Neutrophil (primary cell): ENCODE results near the gene SASH1.

Source experiments
- H3K27ac ChIP-seq: fragments of 200-600 bp; sonication (generic); 2 replicates; pipeline ENCODE4 v1.5.1; 2016; ENCODE audit warnings: mild to moderate bottlenecking, moderate library complexity
- H3K27me3 ChIP-seq: fragments of 200-600 bp; sonication (generic); 2 replicates; pipeline ENCODE4 v1.6.0; 2016; ENCODE audit warnings: mild to moderate bottlenecking
- H3K36me3 ChIP-seq: fragments of 200-600 bp; sonication (generic); 2 replicates; pipeline ENCODE4 v1.5.1; 2017
- H3K4me1 ChIP-seq, 2 experiments: fragments of 200-600 bp in 1 of 2; sonication (generic) in 1 of 2; 1 replicate in 1 of 2; 2 replicates in 1 of 2; pipeline versions ENCODE4 v1.5.1 to v1.6.1; 2013 to 2016; ENCODE audit warnings: low read depth in 1 of 2, low read length in 1 of 2, mild to moderate bottlenecking in 1 of 2, moderate library complexity in 1 of 2; ENCODE audit not compliant: control insufficient read depth in 1 of 2, insufficient read depth in 1 of 2
- H3K4me3 ChIP-seq, 2 experiments: fragments of 200-600 bp in 1 of 2; sonication (generic) in 1 of 2; 1 replicate in 1 of 2; 2 replicates in 1 of 2; pipeline ENCODE4 v1.5.1; 2013 to 2016; ENCODE audit warnings: low read depth in 1 of 2, low read length in 1 of 2, mild to moderate bottlenecking in 1 of 2, moderate library complexity in 1 of 2
- H3K9me3 ChIP-seq: fragments of 200-600 bp; sonication (generic); 2 replicates; pipeline ENCODE4 v1.5.1; 2016
- CTCF ChIP-seq: fragments of 200-600 bp; sonication (generic); IDR thresholded peaks from 2 replicates; pipeline ENCODE4 v1.5.1; 2016; ENCODE audit warnings: antibody characterized with exemption

Gene SASH1

GRCh38 chr6:148435386-148435785 is 92.7 kb downstream of the SASH1 start:
- Histone ChIP-seq H3K27me3 (peaks cover 6% of the 10 kb centered on the region), H3K36me3 (no peaks in the 10 kb centered on the region), H3K4me3 (no peak overlapping the region), H3K4me1 (no peaks in the 10 kb centered on the region), H3K9me3 (no peaks in the 10 kb centered on the region), H3K27ac (no peak overlapping the region)
- no peak for TF ChIP-seq CTCF

- Histone ChIP-seq H3K36me3 (no peaks in the 10 kb centered on the region), H3K9me3 (no peaks in the 10 kb centered on the region), H3K27ac (no peak overlapping the region), H3K27me3 (peaks cover 12% of the 10 kb centered on the region), H3K4me3 (no peak overlapping the region), H3K4me1 (no peaks in the 10 kb centered on the region)
- TF ChIP-seq CTCF = no peak
Measured at GRCh38 chr6:148436466-148436865, 93.8 kb downstream of the SASH1 start.

- H3K27ac ChIP-seq = no peak overlapping the region
- H3K9me3 ChIP-seq = no peaks in the 10 kb centered on the region
- H3K4me1 ChIP-seq = no peaks in the 10 kb centered on the region
- H3K27me3 ChIP-seq = peaks cover 13% of the 10 kb centered on the region
- H3K36me3 ChIP-seq = no peaks in the 10 kb centered on the region
- TF ChIP-seq CTCF = no peak
- no peak overlapping the region for H3K4me3 ChIP-seq
Measured at GRCh38 chr6:148438632-148439031, 96.0 kb downstream of the SASH1 start.

GRCh38 chr6:148440016-148440415 is 97.4 kb downstream of the SASH1 start:
- H3K36me3 ChIP-seq = no peaks in the 10 kb centered on the region
- H3K4me1 ChIP-seq = no peaks in the 10 kb centered on the region
- no peaks in the 10 kb centered on the region for H3K9me3 ChIP-seq
- H3K27me3 ChIP-seq = peaks cover 13% of the 10 kb centered on the region
- no peak overlapping the region for H3K4me3 ChIP-seq
- TF ChIP-seq CTCF = no peak
- H3K27ac ChIP-seq = no peak overlapping the region

- H3K4me1 ChIP-seq = no peaks in the 10 kb centered on the region
- H3K36me3 ChIP-seq = no peaks in the 10 kb centered on the region
- no peaks in the 10 kb centered on the region for H3K9me3 ChIP-seq
- H3K4me3 ChIP-seq = no peak overlapping the region
- H3K27ac ChIP-seq = no peak overlapping the region
- TF ChIP-seq CTCF = no peak
- H3K27me3 ChIP-seq = peaks cover 13% of the 10 kb centered on the region
Measured at GRCh38 chr6:148440877-148441453, 98.3 kb downstream of the SASH1 start.
